VCaP (cell line): ENCODE results near the gene COQ10B.
A peak's percentile ranks its signal among the peaks of the same experiment; 100 is the strongest.
"Not testable (repeated sequence)": the region's sequence is repeated elsewhere in the genome, so short reads cannot be mapped to it uniquely, and the experiment has no call there.

Experiments
- H3K27ac ChIP-seq: fragments of 450-650 bp; 2 replicates; pipeline ENCODE4 v1.5.1; 2017
- CTCF ChIP-seq: fragments of 450-650 bp; conservative IDR thresholded peaks from 2 replicates; pipeline ENCODE4 v1.5.1; 2017; ENCODE audit warnings: mild to moderate bottlenecking, moderate library complexity

The COQ10B gene

DNA sequence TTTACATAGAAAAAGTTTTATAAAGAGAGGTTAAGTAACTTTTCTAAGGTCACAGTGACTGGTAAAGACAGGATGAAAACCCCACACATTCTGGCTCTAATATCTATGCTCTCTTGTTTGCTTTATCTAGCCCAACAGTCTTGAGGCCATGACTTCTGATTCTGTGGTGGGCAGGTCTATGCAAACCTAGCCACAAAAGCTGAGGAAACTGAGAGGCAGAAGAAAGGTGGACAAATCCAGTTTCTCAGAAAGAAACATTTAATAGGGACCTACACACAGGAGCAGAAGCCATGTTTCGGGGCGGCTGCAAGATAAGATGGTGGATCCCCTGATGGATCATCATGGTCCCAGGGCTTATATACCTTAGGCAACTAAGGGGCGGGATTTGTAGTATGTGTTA, 24.4 kb downstream of the COQ10B start:
- no peak for TF ChIP-seq CTCF
- H3K27ac ChIP-seq = no peak overlapping the region

DNA sequence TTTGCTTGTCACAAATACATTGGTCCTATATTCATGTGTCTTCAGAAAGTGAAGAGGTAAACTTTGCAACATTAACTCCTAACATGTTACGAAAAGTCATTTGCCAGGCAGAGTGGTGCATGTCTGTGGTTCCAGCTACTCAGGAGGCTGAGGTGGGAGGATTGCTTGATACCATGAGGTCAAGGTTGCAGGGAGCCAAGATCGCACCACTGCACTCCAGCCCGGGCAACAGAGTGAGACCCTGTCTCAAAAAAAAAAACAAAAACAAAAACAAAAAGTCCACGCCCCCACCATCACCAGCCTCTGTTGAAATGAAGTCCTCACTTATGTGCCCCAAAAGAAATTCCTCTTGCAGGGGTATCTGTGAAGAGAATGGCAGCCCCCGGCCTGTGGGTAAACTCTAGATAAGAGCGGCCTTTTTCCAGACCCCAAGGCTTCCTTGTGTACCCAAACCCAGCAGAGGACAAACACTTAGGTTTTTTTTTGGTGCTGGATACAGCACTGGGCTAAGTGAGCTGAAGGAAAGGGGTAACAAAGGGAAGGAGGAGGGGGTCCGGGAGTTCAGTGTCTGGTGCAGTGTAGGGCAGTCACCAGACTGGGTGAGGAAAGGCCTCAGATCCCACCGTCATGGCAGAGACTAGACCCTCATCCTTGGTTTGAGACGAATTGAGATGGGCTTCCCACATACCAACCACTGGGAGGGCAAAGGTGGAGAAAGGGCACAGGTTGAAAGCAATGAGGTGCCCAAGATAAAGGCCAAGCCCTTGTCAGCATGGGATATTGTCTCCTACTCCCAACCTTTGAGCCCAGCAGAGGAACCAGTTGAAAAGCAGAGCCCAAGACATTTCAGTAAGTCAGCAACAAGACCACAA, 27.0 kb downstream of the COQ10B start:
- no peak for TF ChIP-seq CTCF

GRCh38 chr2:197484248-197484647, 30.9 kb downstream of the COQ10B start:
- not testable (repeated sequence) for H3K27ac ChIP-seq

More for the DNA sequence above, 27.0 kb downstream of the COQ10B start:
- H3K27ac ChIP-seq = no peak overlapping the region

- no peak overlapping the region for H3K27ac ChIP-seq
- no peak for TF ChIP-seq CTCF
These were observed 32.8 kb downstream of the COQ10B start for GRCh38 chr2:197486175-197486574.

- no peak overlapping the region; the same call in 1 of the 2 replicates for H3K27ac ChIP-seq
- no peak for TF ChIP-seq CTCF
These were observed 34.0 kb downstream of the COQ10B start for GRCh38 chr2:197487385-197487784.

GRCh38 chr2:197495433-197496134, 42.2 kb downstream of the COQ10B start:
- no peak overlapping the region for H3K27ac ChIP-seq
- no peak for TF ChIP-seq CTCF

- no peak for TF ChIP-seq CTCF
- no peak overlapping the region for H3K27ac ChIP-seq
These were observed 43.3 kb downstream of the COQ10B start for GRCh38 chr2:197496695-197497094.

DNA sequence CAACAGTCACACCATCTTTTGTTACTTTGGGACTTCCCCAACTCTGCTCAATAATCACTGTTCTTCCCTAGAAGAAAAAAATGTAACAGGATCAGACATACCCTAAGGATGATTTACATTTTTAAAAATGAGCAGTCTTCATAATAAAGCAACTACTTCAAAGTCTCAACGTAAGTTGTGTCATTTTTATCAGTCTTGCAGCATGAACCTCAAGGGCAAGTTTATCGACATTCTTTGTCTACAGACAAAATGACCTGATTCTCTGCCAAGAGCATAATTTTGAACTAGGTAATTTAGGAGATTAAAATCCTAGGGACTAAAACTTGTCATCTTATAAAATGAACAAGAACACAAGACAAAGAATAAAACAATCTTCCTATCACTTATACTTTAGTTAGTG, 44.0 kb downstream of the COQ10B start:
- H3K27ac ChIP-seq = peak overlapping the region; percentile 95; the same call in 1 of the 2 replicates
- no peak for TF ChIP-seq CTCF
